GM18502 (cell line): ENCODE measurements around the gene CCDC121.

Experiments used
- ATAC-seq: cut with Tn5 transposase; IDR thresholded peaks from one replicate; pipeline ENCODE4 v1.9.1; 2021; ENCODE audit warnings: mild to moderate bottlenecking; ENCODE audit not compliant: unreplicated experiment, poor library complexity

CCDC121 gene

GRCh38 chr2:27628767-27629709 is at the start of gene CCDC121, which contains the start of gene GPN1:
CCDC121 (minus strand) TSS chr2:27629012; CDS start chr2:27627799, 1,213 bp downstream.
GPN1 (plus strand) TSS chr2:27629050; CDS start chr2:27629059, 9 bp downstream.
- ATAC-seq = peak; percentile 98

GRCh38 chr2:27672723-27673486 is 44.1 kb upstream of the CCDC121 start:
- ATAC-seq = no peak

GRCh38 chr2:27671235-27671634 is 42.4 kb upstream of the CCDC121 start:
- ATAC-seq = no peak

GRCh38 chr2:27667446-27667845 is 38.6 kb upstream of the CCDC121 start:
- ATAC-seq = no peak

GRCh38 chr2:27664622-27665363 is 36.0 kb upstream of the CCDC121 start:
- no peak for ATAC-seq

GRCh38 chr2:27664154-27664574 is 35.4 kb upstream of the CCDC121 start:
- ATAC-seq = peak; percentile 45

GRCh38 chr2:27663285-27664153 is 34.7 kb upstream of the CCDC121 start, which contains the start of the genes SLC4A1AP and SUPT7L:
SLC4A1AP (plus strand) TSS chr2:27663889; CDS start chr2:27663915, 26 bp downstream.
SUPT7L (minus strand) TSS chr2:27663614; CDS start chr2:27662192, 1,422 bp downstream.
- peak; percentile 80 for ATAC-seq

- no peak for ATAC-seq
Measured at GRCh38 chr2:27661371-27661770, 32.6 kb upstream of the CCDC121 start.

GRCh38 chr2:27655155-27655951 is 26.5 kb upstream of the CCDC121 start:
- no peak for ATAC-seq

GRCh38 chr2:27653397-27653796 is 24.6 kb upstream of the CCDC121 start:
- no peak for ATAC-seq

GRCh38 chr2:27652790-27653189 is 24.0 kb upstream of the CCDC121 start:
- ATAC-seq = no peak

GRCh38 chr2:27652341-27652740 is 23.5 kb upstream of the CCDC121 start:
- no peak for ATAC-seq

GRCh38 chr2:27651056-27651455 is 22.2 kb upstream of the CCDC121 start:
- ATAC-seq = no peak

- ATAC-seq = no peak
Measured at GRCh38 chr2:27647737-27648136, 18.9 kb upstream of the CCDC121 start.

- ATAC-seq = no peak
Measured at GRCh38 chr2:27647289-27647688, 18.5 kb upstream of the CCDC121 start.

GRCh38 chr2:27645197-27645596 is 16.4 kb upstream of the CCDC121 start:
- no peak for ATAC-seq

- no peak for ATAC-seq
Measured at GRCh38 chr2:27640722-27641245, 12.0 kb upstream of the CCDC121 start.

- ATAC-seq = no peak
Measured at GRCh38 chr2:27638709-27639108, 9.9 kb upstream of the CCDC121 start.
